Ramos (cell line): ENCODE measurements around the gene KDM6A.
"Not testable (repeated sequence)": the region's sequence is repeated elsewhere in the genome, so short reads cannot be mapped to it uniquely, and the experiment has no call there.

Experiments
- in situ Hi-C: fragments of 300-500 bp; cut with MboI; formaldehyde crosslinking; loops from one replicate; pipeline ENCODE4 v1.14.3; 2022; ENCODE audit warnings: low sequenced_read_pairs; ENCODE audit not compliant: unreplicated experiment

The KDM6A gene

GRCh38 chrX:44996277-44996676, 123.3 kb downstream of the KDM6A start:
- in situ Hi-C loops = no loop called here

DNA sequence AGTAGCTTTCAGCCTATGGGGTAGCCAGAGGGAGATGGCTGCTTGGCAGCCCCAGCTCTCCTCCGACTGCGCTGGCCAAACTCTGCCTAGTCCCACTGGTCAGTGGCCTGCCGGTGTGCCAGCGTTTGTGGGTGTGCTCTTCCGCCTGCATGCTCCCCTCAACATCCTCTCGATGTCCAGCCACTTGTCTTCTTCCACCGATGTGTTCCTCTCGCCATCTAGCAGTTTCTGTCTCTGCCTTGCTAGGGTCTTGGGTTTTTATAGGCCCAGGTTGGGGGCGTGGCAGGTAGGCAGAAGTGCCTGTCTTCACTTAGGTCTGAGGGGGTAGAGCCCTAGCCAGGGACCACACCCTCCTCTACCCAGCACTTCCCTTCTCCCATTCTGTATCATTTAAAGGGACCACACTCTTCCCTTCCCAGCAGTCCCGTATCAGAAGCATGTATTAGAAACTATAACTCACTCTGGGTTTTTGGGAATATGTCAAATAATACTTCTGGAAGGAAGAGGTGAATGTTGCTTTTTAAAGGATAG, 124.4 kb downstream of the KDM6A start:
- in situ Hi-C loops = no loop called here

DNA sequence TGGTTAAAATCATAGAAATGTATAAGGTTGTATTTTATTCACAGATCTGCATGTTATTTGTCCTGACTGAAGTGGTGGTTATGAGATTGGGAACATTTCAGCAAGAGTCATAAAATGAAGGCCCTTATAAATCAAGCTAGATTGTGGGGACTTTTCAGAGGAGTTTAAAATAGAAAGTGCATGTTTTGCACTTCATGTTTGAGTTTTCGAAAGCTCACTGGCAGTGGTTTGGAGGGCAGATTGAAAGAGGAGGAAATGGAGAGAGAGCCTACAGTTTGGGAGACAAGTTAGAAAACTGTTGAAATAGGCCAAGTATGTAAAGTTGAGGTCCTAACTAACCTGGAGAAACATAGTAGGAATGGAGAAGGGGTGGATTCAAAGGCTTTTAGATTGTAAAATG, 124.9 kb downstream of the KDM6A start:
- in situ Hi-C loops = no loop called here

DNA sequence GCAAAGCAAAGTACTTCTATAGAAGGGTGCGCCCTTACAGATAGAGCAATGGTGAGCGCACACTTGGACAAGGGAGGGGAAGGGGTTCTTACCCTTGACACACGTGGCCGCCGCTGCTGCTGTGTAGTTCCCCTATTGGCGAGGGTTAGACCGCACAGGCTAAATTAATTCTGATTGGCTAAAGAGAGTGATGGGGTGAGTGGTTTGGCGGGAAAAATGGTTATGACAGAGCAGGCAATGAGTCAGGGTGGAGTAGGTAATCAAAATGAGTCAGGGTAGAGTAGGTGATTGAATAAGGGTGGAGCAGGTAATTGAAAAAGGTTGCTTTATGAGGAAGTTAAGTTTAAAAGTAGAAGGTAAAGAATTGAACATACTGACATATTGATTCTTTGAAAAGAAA, 126.2 kb downstream of the KDM6A start:
- in situ Hi-C loops = not testable (repeated sequence)

- in situ Hi-C loops = not testable (repeated sequence)
These were observed 126.9 kb downstream of the KDM6A start for GRCh38 chrX:44999872-45000271.

- in situ Hi-C loops = no loop called here
These were observed 128.1 kb downstream of the KDM6A start for GRCh38 chrX:45001048-45001447.

DNA sequence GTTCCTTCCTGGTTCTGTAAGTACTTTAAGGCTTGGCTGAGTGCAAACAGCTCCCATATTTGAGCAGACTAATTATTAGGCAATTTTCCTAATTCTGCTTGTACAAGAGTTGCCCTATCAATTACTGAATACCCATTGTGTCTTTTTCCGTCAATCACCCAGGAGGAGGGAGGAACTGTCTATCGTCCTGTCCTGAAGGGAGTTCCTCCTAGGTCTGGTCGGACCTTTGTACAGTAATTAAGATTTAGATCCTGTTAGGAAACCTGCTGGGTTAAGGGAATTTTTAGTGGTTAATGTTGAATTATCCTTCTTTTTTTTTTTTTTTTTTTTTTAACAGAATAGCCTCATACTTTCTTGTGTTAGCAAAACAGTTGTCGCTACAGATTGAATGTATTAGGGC, 130.1 kb downstream of the KDM6A start:
- in situ Hi-C loops = no loop called here

GRCh38 chrX:45006002-45006800, 133.2 kb downstream of the KDM6A start:
- in situ Hi-C loops = no loop called here

DNA sequence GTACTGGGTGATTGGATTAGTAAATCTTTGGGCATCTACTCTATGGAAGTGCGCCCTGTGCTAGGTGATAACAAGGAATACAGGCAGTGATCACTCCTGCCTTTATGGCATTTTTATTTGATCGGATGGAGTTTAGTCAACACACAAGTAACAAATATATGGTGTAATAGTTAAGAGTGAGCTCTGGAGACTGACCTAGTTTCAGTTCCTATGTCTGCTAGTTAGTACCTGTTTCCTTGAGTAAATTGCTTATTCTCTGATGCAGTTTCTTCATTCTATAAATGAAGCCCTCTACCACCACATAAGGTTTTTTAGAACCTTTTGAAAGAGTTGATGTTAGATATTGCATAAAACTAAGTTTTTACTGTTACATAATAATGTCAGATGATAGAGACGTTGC, 134.6 kb downstream of the KDM6A start:
- in situ Hi-C loops = no loop called here

- in situ Hi-C loops = no loop called here
These were observed 136.5 kb downstream of the KDM6A start for GRCh38 chrX:45009371-45010000.

- in situ Hi-C loops = no loop called here
These were observed 138.1 kb downstream of the KDM6A start for GRCh38 chrX:45011131-45011530.

DNA sequence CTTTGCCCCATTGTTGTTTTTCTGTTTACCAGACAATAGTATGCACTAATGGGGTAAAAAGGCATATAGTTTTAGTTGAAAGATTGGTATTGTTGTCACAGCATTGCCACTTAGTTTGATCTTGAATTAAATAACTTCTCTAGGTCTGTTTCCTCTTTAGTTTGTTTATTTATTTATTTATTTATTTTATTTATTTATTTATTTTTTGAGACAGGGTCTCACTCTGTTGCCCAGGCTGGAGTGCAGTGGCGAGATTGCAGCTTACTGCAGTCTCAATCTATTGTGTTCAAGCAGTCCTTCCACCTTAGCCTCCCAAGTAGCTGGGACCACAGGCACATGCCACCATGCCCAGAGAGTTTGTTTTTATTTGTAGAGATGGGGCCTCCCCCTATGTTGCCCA, 138.6 kb downstream of the KDM6A start:
- in situ Hi-C loops = no loop called here

DNA sequence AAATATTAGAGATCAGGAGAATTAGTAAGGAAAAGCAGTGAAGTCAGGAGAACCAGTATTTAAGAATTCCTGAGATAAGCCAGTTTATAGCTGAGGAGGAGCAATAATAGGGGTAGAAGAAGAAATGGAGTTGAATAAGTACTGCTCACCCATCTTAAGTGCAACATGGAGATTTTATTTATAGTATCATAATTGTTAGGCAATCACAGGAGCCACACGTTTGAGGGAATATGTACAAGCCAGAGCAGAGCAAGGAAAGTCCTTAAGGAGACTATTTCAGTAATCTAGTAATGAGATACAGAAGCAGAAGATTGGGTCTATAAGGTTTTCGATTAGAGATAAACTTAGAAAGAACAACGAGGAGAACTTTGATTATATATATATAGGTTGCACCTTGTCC, 145.0 kb downstream of the KDM6A start:
- in situ Hi-C loops = no loop called here

DNA sequence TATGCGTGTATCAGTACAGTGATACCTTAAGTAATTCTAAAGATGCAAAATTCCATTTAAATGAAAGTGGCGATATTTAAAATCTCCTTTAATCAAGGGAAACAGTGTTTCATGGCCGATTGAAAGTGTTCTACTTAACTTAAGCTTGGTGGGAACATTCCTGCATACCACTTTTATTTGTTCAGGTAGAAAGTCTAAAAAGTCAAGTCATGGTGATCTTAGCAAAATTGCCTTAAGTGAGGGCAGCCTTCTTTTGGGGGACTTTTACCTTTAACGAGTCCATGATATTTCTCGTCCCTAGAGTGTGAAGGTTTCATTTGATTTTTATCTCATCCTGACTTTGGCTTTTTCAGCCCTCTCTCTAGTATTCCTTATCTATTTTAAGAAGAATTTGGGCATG, 149.2 kb downstream of the KDM6A start:
- in situ Hi-C loops = no loop called here

- in situ Hi-C loops = no loop called here
These were observed 151.5 kb downstream of the KDM6A start for GRCh38 chrX:45024501-45024900.

- in situ Hi-C loops = no loop called here
These were observed 153.0 kb downstream of the KDM6A start for GRCh38 chrX:45026036-45026435.

DNA sequence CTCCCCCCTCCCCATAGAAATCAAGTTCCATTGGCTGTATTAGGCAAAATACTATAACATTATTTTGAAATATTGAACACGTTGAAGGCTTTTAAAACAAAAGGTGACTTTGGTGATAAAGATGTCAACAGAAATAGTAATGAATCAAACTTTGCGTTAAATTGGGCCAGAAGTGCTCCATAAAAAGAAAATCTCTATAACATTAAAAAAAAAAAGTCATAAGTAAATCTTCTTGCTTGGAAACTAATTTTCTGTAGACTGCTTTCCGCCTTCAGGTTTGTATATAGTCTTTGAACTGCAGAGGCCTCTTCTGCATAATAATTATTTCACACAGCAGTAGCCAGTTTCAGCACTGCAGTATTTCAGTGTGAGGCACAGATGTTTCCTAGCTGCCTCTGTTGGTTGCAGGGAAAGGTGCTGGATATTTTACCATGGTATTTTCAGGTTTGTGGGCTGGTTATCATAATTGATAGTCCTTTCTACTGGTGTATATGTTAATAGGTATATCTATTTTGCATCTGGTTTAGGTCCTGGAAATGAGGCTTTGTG, 158.9 kb downstream of the KDM6A start:
- in situ Hi-C loops = no loop called here

GRCh38 chrX:45035071-45035470, 162.1 kb downstream of the KDM6A start:
- in situ Hi-C loops = no loop called here

- in situ Hi-C loops = no loop called here
These were observed 163.2 kb downstream of the KDM6A start for GRCh38 chrX:45036161-45036560.

DNA sequence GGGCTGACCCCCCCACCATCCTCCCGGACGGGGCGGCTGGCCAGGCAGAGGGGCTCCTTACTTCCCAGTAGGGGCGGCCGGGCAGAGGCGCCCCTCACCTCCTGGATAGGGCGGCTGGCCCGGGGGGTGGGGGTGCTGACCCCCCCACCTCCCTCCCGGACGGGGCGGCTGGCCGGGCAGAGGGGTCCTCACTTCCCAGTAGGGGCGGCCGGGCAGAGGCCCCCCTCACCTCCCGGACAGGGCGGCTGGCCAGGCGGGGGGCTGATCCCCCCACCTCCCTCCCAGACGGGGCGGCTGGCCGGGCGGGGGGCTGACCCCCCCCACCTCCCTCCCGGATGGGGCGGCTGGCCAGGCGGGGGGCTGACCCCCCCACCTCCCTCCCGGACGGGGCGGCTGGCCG, 167.1 kb downstream of the KDM6A start:
- in situ Hi-C loops = not testable (repeated sequence)

GRCh38 chrX:45046417-45046816, 173.4 kb downstream of the KDM6A start:
- in situ Hi-C loops = no loop called here
